BLaER1 treated with 17β-estradiol and CSF1 and Interleukin-3, amounts not matched to agents 10 nM and 100 nM (cell line): ENCODE measurements around the gene GNG7.
"Not testable (repeated sequence)": the region's sequence is repeated elsewhere in the genome, so short reads cannot be mapped to it uniquely, and the experiment has no call there.

Experiments used
- H3K27ac ChIP-seq, 11 experiments: shearing (Covaris generic); formaldehyde crosslinking; 2 replicates each; pipeline ENCODE4 v1.8.1; 2022
- H3K27me3 ChIP-seq, 11 experiments: shearing (Covaris generic); formaldehyde crosslinking; 2 replicates each; pipeline ENCODE4 v1.8.1; 2022
- H3K36me3 ChIP-seq, 11 experiments: shearing (Covaris generic); formaldehyde crosslinking; 2 replicates each; pipeline ENCODE4 v1.8.1; 2022
- H3K4me1 ChIP-seq, 10 experiments: shearing (Covaris generic); formaldehyde crosslinking; 2 replicates each; pipeline ENCODE4 v1.8.1; 2022
- H3K4me2 ChIP-seq, 11 experiments: shearing (Covaris generic); formaldehyde crosslinking; 2 replicates each; pipeline ENCODE4 v1.8.1; 2022
- H3K4me3 ChIP-seq, 10 experiments: shearing (Covaris generic); formaldehyde crosslinking; 2 replicates each; pipeline ENCODE4 v1.8.1; 2022
- H3K9ac ChIP-seq, 11 experiments: shearing (Covaris generic); formaldehyde crosslinking; 2 replicates each; pipeline ENCODE4 v1.8.1; 2022
- H3K9me3 ChIP-seq, 11 experiments: shearing (Covaris generic); formaldehyde crosslinking; replicated peaks in 1 of 11; 2 replicates each; pipeline ENCODE4 v1.8.1; 2022
- H4K20me1 ChIP-seq, 11 experiments: shearing (Covaris generic); formaldehyde crosslinking; 2 replicates each; pipeline ENCODE4 v1.8.1; 2022
- Cebpa-rat ChIP-seq, 11 experiments: shearing (Covaris generic); IDR thresholded peaks; 2 replicates each; pipeline ENCODE4 v1.8.1; 2022

GNG7 gene

GRCh38 chr19:2613507-2614295 is 88.8 kb downstream of the GNG7 start:
- peak overlapping the region in 8 of 11 experiments; percentile 16 to 69 (median 48); a peak in 16 of 22 replicates for H3K9ac ChIP-seq
- peaks cover 79 to 100% (median 95%) of the 10 kb centered on the region in 10 experiments for H3K4me1 ChIP-seq
- H3K4me3 ChIP-seq: peak overlapping the region in 2 of 10 experiments; percentile 20 to 27; a peak in 1 of 20 replicates
- no peak; a peak in 1 of 22 replicates for TF ChIP-seq Cebpa-rat (IDR thresholded peaks at IDR 0.05)
- H3K36me3 ChIP-seq: peaks cover 0 to 4% (median 0%) of the 10 kb centered on the region in 11 experiments; a peak in 1 of 22 replicates
- H3K4me2 ChIP-seq: peak overlapping the region; percentile 73 to 100 (median 95)
- peaks cover 9 to 12% (median 10%) of the 10 kb centered on the region in 11 experiments; a peak in 21 of 22 replicates for H3K9me3 ChIP-seq
- H3K27ac ChIP-seq: peak overlapping the region in 9 of 11 experiments; percentile 14 to 93 (median 85); a peak in 16 of 22 replicates
- H3K27me3 ChIP-seq: no peaks in the 10 kb centered on the region
- H4K20me1 ChIP-seq: peaks cover 0 to 49% (median 29%) of the 10 kb centered on the region in 11 experiments; a peak in 13 of 22 replicates

DNA sequence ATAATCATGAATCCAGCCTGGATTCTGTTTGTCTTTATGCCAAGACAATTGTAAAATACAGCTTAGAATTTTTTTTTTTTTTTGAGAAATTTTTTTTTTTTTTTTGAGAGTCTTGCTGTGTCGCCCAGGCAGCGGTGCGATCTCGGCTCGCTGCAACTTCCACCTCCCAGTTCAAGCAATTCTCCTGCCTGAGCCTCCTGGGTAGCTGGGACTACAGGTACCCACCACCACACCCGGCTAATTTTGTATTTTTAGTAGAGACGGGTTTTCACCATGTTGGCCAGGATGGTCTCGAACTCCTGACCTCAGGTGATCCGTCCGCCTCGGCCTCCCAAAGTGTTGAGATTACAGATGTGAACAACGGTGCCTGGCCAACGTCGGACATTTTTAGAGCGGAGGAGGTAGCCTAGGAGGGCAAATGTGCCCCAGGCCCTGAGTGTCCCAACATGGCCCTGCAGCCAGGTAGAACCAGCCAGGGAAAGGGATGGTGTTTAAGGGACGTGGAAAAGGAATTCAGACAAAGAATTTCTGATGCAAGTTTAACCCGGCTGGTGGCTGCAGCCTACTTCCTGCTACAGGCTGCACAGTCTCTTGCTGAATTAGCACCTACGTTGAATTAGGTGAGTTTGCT is 89.8 kb downstream of the GNG7 start:
- TF ChIP-seq Cebpa-rat (IDR thresholded peaks at IDR 0.05): no peak
- Histone ChIP-seq H3K27me3 (no peaks in the 10 kb centered on the region), H4K20me1 (peaks cover 0 to 59% (median 36%) of the 10 kb centered on the region in 11 experiments; a peak in 14 of 22 replicates), H3K9ac (peak overlapping the region in 7 of 11 experiments; percentile 17 to 69 (median 57); a peak in 10 of 22 replicates), H3K4me1 (peaks cover 69 to 99% (median 85%) of the 10 kb centered on the region in 10 experiments), H3K4me2 (peak overlapping the region; percentile 73 to 100 (median 95)), H3K36me3 (peaks cover 0 to 13% (median 0%) of the 10 kb centered on the region in 11 experiments; a peak in 8 of 22 replicates), H3K4me3 (0 out of 20 replicates have a peak overlapping the region, but pooled peaks of 1 of the 10 experiments have one; percentile 27), H3K27ac (peak overlapping the region in 4 of 11 experiments; percentile 89 to 93 (median 90); a peak in 8 of 22 replicates), H3K9me3 (peaks cover 9 to 12% (median 10%) of the 10 kb centered on the region in 11 experiments; a peak in 21 of 22 replicates)

- H3K36me3 ChIP-seq: peaks cover 0 to 14% (median 0%) of the 10 kb centered on the region in 11 experiments; a peak in 8 of 22 replicates
- H3K4me2 ChIP-seq: peak overlapping the region; percentile 73 to 100 (median 95)
- H3K9me3 ChIP-seq: peaks cover 9 to 12% (median 10%) of the 10 kb centered on the region in 11 experiments; a peak in 21 of 22 replicates
- H3K27ac ChIP-seq: peak overlapping the region in 3 of 11 experiments; percentile 5 to 60 (median 19); a peak in 3 of 22 replicates
- no peak for TF ChIP-seq Cebpa-rat (IDR thresholded peaks at IDR 0.05)
- peak overlapping the region in 7 of 10 experiments; percentile 26 to 62 (median 51); a peak in 6 of 20 replicates for H3K4me3 ChIP-seq
- H4K20me1 ChIP-seq: peaks cover 0 to 62% (median 36%) of the 10 kb centered on the region in 11 experiments; a peak in 14 of 22 replicates
- H3K4me1 ChIP-seq: peaks cover 60 to 90% (median 76%) of the 10 kb centered on the region in 10 experiments
- H3K9ac ChIP-seq: peak overlapping the region in 10 of 11 experiments; percentile 6 to 77 (median 64); a peak in 13 of 22 replicates
- no peaks in the 10 kb centered on the region for H3K27me3 ChIP-seq
Measured at GRCh38 chr19:2611483-2612464, 90.7 kb downstream of the GNG7 start.

DNA sequence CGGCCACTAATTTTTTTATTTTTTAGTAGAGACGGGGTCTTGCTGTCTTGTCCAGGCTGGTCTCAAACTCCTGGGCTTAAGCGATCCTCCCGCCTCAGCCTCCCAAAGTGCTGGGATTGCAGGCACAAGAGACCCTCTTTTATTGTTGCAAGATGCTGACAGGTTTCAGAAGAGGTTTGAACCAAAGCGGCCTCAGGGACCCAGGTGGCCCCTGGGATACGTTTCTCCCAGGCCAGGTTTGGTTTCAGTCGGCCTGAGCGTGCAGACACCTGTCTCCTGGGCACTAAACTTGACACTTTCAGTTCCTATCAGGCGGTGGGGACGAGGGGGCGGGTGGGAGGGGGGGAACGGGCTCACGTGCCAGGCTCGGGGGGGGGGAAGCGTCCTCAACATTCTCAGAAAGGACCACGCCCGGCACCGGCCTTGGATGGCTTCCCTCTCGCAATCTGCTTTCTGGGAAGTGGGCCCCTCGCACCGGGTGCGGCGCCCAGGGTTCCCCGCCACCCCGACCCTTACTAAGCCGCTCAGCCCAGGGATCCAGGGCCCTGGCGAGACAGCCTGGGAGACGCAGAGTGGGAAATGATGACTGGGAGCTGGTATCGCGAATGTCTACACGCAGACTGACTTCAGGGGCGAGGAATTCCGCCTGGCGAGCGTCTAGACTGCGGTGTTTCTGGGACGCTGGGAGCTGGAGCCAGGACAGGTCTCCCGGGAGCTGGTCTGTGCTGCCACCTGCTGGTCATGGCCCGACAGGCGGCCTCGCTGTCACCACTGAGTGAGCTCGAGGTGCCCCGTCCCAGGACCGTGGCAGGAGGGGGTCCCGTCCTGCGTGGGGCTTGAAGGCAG is 91.6 kb downstream of the GNG7 start:
- Histone ChIP-seq H3K4me3 (peak overlapping the region; percentile 26 to 62 (median 48); a peak in 15 of 20 replicates), H3K27ac (peak overlapping the region in 8 of 11 experiments; percentile 16 to 60 (median 31); a peak in 6 of 22 replicates), H3K4me1 (peaks cover 50 to 85% (median 70%) of the 10 kb centered on the region in 10 experiments)

GRCh38 chr19:2609389-2610116 is 92.9 kb downstream of the GNG7 start:
- Histone ChIP-seq H4K20me1 (peaks cover 0 to 63% (median 36%) of the 10 kb centered on the region in 11 experiments; a peak in 14 of 22 replicates), H3K36me3 (peaks cover 0 to 31% (median 11%) of the 10 kb centered on the region in 11 experiments; a peak in 13 of 22 replicates), H3K4me3 (no peak overlapping the region), H3K9ac (peak overlapping the region in 1 of 11 experiments; percentile 49; a peak in 2 of 22 replicates), H3K4me2 (peak overlapping the region; percentile 34 to 96 (median 82)), H3K4me1 (peaks cover 37 to 77% (median 59%) of the 10 kb centered on the region in 10 experiments), H3K27me3 (no peaks in the 10 kb centered on the region), H3K9me3 (peaks cover 4 to 17% (median 9%) of the 10 kb centered on the region in 11 experiments; a peak in 21 of 22 replicates), H3K27ac (no peak overlapping the region)
- TF ChIP-seq Cebpa-rat (IDR thresholded peaks at IDR 0.05): no peak

More for the DNA sequence above, 91.6 kb downstream of the GNG7 start:
- Histone ChIP-seq H3K9ac (peak overlapping the region in 10 of 11 experiments; percentile 50 to 77 (median 64); a peak in 19 of 22 replicates), H3K9me3 (peaks cover 9 to 14% (median 10%) of the 10 kb centered on the region in 11 experiments; a peak in 21 of 22 replicates), H4K20me1 (peaks cover 0 to 62% (median 36%) of the 10 kb centered on the region in 11 experiments; a peak in 14 of 22 replicates), H3K27me3 (no peaks in the 10 kb centered on the region), H3K36me3 (peaks cover 0 to 19% (median 2%) of the 10 kb centered on the region in 11 experiments; a peak in 12 of 22 replicates), H3K4me2 (peak overlapping the region; percentile 73 to 100 (median 95))
- no peak for TF ChIP-seq Cebpa-rat (IDR thresholded peaks at IDR 0.05)

- H3K4me3 ChIP-seq, H3K9ac ChIP-seq, H3K27me3 ChIP-seq, H3K27ac ChIP-seq: not testable (repeated sequence)
- Histone ChIP-seq H4K20me1 (peaks cover 0 to 63% (median 36%) of the 10 kb centered on the region in 11 experiments; a peak in 14 of 22 replicates), H3K4me2 (peak overlapping the region in 7 of 11 experiments; percentile 34 to 96 (median 93); a peak in 11 of 22 replicates), H3K36me3 (peaks cover 0 to 31% (median 11%) of the 10 kb centered on the region in 11 experiments; a peak in 13 of 22 replicates), H3K9me3 (peaks cover 0 to 13% (median 5%) of the 10 kb centered on the region in 11 experiments; a peak in 11 of 22 replicates), H3K4me1 (peaks cover 32 to 72% (median 55%) of the 10 kb centered on the region in 10 experiments)
Measured at GRCh38 chr19:2609034-2609388, 93.5 kb downstream of the GNG7 start.
